Medulla oblongata (tissue), 1 donor: ENCODE results near the gene IL17RC.
A peak's percentile ranks its signal among the peaks of the same experiment; 100 is the strongest.

Experiments
- DNase-seq: peaks from one replicate; pipeline ENCODE4 v3.0.0-alpha.2; 2015; ENCODE audit errors: extremely low spot score

IL17RC gene

DNA sequence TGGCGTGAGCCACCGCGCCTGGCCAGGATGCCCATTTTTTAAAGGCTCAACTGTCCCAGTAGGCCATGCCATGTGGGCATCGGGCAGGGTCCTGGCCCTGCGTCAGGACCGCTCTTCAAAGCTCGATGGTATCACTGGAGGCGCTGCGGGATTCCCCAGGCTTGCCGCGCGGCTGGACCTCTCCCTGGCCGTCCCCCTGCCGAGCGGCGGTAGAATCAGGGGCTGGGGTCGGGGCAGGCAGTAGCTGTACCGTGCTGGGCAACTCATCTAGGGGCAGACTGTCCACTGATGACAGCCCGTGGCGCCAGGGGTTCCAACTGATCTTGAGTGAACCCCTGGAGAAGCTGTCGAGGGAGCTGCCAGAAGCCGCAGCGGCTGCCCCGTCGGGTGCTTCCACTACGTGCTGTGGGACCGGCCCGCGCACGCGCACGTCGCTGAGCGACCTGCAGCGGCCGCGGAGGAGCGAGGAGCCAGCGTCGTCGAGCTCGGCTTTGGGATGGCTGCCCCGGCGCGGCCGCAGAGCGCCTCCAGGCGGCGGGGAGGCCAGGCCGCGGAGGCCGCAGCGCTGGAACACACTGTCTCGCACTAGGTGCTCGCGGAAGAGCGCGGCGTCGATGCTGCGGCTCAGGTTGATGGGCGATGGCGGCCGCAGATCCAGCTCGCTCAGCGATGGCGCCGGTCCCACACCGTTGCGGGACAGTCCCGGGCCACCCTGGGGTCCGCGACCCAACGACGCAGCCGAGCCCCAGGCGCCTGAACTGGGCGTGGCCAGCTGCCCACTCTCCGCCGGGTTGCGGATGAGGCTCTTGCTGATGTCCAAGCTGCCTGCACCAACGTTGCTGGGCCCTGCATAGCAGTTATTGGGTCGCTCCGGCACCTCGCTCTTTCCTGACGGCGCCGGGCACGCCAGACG, 29.5 kb downstream of the IL17RC start:
- DNase-seq, result peak; percentile 83

GRCh38 chr3:9947025-9947995, 30.4 kb downstream of the IL17RC start:
- DNase-seq, result peak; percentile 73

- no peak for DNase-seq
These were observed 31.7 kb downstream of the IL17RC start for GRCh38 chr3:9948586-9948985.

- no peak for DNase-seq
These were observed 32.2 kb downstream of the IL17RC start for GRCh38 chr3:9949115-9949514.

DNA sequence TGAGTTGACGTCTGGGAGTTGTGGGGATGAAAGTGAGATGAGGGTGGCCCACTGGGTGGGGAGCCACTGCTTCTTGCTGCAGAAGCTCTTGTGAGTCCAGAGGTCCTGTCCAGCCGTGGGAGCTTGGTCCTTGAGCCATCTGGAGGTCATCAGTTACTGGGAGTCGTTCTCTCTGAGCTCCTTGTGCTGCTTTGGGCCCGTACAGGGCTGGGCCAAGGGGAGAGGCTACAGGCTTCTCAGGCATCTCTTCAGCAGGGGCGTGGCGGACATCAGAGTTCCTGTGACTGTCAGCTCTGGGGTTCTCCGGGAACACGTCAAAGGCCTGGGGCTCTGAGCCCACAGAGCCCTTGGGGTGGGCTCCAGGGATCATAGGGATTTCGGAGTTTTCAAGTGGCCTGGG, 32.7 kb downstream of the IL17RC start:
- no peak for DNase-seq

DNA sequence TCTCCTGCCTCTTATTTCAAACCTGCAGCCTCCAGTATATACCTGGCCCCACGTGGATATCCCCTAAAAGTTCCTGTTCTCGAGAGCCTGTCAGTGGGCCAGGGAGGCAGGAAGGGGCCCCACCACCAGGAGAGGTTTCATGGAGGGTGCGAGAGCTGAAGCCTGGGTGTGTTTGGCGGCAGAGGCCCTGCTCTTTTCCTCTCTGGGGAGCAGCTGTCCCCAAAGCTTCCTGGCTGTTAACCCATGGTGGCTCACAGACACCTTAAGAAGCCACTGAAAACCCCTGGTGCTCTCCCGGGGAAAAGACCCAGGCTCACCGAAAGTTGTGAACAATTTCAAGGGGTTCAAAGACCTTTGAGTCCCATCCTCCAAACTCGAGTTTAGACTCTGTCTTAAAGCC, 34.2 kb downstream of the IL17RC start:
- no peak for DNase-seq

DNA sequence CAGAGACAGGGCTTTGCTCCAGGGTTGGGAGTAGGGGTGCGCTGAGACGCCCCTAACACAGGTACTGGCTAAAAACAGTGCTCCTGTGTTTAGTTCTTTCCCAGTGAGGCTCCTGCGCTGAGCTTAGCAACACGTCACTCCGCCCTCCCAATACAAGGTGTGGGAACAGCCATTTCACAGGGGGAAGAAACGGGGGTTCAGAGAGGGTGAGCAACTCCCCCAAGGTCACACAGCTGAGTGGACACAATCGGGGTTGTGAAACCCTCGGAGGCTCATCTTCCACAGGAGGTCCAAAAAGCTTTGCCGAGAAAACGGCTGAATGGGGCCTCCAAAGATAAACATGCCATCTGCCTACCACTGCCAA, 34.7 kb downstream of the IL17RC start:
- no peak for DNase-seq

DNA sequence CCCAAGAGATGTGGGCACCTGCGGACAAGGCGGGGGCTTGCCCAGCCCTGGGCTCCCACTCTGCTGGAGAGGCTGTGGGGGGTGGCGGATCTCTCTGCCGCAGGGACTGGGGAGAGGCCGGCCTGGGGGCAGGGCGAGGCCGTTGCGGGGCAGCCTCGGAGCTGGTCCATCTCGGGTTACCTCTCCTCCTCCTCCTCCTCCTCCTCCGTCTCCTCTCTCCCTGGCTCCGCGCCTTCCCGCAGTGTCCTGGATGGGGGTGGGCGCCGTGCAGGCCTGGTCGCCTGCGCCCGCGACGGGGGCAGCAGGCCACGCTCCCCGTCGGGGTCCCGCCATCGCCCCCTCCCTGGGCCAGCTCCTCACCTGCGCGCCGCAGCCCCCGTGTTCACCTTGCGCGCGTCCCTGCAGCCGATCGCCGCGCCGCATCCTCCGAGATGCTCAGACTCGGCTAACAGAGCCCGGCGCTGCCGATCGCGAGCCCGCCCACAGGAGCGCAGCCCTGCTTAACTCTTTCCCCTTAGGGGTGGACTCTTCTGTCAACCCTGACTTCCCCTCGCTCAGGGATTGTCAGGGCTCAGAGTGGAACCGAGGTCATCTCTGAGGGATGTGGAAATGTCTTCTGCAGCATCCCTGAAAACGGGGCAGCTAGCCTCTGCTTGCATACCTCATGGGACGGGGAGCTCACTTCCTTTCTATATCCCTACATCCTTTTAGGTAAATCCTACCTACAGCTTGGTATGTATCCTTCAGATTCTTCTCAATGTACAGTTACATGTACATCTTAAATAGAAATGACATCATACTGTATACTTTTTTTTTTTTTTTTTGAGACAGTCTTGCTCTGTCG, 35.3 kb downstream of the IL17RC start, which contains the start of gene PRRT3:
Gene PRRT3, minus strand, starts transcription at position 447 of the 844 bp plus-strand sequence. CDS start 2,293 bp downstream, outside the sequence.
- no peak for DNase-seq

GRCh38 chr3:9955067-9955502, 38.2 kb downstream of the IL17RC start:
- DNase-seq, result no peak

- DNase-seq, result no peak
These were observed 38.9 kb downstream of the IL17RC start for GRCh38 chr3:9955611-9956352.

- no peak for DNase-seq
These were observed 40.3 kb downstream of the IL17RC start for GRCh38 chr3:9957214-9957613.

GRCh38 chr3:9965200-9965875, 48.4 kb downstream of the IL17RC start:
- no peak for DNase-seq

DNA sequence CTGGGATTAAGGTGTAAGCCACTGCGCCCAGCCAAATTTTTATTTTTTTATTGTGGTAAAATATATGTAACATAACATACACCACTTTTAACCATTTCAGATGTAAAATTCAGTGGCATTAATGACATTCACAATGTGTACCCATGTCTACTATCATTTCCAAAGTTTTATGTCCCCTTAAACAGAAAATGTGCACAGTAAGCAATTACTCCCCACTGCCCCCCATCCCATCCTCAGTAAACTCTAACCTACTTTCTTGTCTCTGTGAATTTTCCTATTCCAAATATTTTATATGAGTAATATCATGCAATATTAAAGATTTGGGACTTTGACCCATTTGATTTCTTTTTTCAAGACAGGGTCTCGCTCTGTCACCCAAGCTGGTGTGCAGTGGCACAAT, 49.9 kb downstream of the IL17RC start:
- no peak for DNase-seq

DNA sequence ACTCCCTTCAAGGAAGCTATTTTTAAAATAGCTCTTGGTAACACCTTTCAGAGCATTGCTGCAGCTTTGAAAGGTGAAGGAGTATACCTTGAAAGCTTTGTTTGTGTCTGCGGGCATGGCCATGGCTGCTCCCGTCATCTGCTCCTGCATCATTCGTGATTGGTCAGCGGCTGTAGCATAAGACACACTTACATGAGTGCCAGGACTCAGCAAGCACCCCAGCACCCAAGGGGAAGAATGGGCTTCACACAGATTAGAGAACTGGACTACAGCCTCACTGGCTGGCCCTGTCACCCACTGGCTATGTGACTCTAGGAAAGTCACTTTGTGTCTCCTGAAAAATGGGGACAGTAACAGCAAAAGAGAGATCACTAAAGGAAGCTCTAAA, 52.7 kb downstream of the IL17RC start:
- DNase-seq, result no peak

- DNase-seq, result no peak
These were observed 53.2 kb downstream of the IL17RC start for GRCh38 chr3:9970020-9970652.

- DNase-seq, result peak; percentile 73
These were observed 60.1 kb downstream of the IL17RC start for GRCh38 chr3:9976721-9977709.

GRCh38 chr3:9978710-9979305, 61.9 kb downstream of the IL17RC start:
- no peak for DNase-seq

DNA sequence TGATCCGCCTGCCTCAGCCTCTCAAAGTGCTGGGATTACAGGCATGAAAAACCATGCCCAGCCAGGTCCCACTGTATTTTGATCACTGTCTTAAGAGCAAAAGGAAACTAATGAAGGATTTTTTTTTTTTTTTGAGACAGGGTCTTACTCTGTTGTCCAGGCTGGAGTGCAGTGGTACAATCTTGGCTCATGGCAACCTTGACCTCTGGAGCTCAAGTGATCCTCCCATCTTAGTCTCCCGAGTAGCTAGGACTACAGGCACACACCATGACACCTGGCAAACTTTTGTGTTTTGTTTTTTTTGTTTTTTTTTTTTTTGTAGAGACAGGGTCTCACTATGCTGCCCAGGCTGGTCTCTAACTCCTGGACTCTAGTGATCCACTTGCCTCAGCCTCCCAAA, 63.4 kb downstream of the IL17RC start:
- no peak for DNase-seq
